Choroid plexus epithelial cell (primary cell): ENCODE measurements around the gene NFIX.

Experiments used
- DNase-seq: peaks from one replicate; pipeline ENCODE4 v3.0.0-alpha.2; 2010; ENCODE audit warnings: low read depth
- H3K4me3 ChIP-seq: 2 replicates; pipeline ENCODE4 v1.5.1; 2011; ENCODE audit warnings: low read depth, mild to moderate bottlenecking, control low read depth, low read length, moderate library complexity
- CTCF ChIP-seq: conservative IDR thresholded peaks from 2 replicates; pipeline ENCODE4 v1.5.1; 2011; ENCODE audit warnings: low read depth, mild to moderate bottlenecking, control low read depth, inconsistent platforms, low read length, moderate library complexity

NFIX gene

GRCh38 chr19:13035820-13036365 is 40.6 kb downstream of the NFIX start:
- H3K4me3 ChIP-seq, result no peak overlapping the region
- TF ChIP-seq CTCF, result no peak
- DNase-seq, result no peak

GRCh38 chr19:13036366-13036976 is 41.2 kb downstream of the NFIX start:
- no peak overlapping the region for H3K4me3 ChIP-seq
- TF ChIP-seq CTCF, result no peak
- peak; percentile 30 for DNase-seq

GRCh38 chr19:13037161-13037560 is 41.9 kb downstream of the NFIX start:
- no peak overlapping the region for H3K4me3 ChIP-seq
- no peak for TF ChIP-seq CTCF

GRCh38 chr19:13037731-13038130 is 42.5 kb downstream of the NFIX start:
- H3K4me3 ChIP-seq, result no peak overlapping the region
- no peak for DNase-seq
- TF ChIP-seq CTCF, result no peak

More at GRCh38 chr19:13037161-13037560, 41.9 kb downstream of the NFIX start:
- peak; percentile 86 for DNase-seq

GRCh38 chr19:13038306-13039210 is 43.3 kb downstream of the NFIX start:
- DNase-seq, result no peak
- no peak overlapping the region for H3K4me3 ChIP-seq
- no peak for TF ChIP-seq CTCF

- no peak overlapping the region for H3K4me3 ChIP-seq
- no peak for TF ChIP-seq CTCF
- no peak for DNase-seq
Measured at GRCh38 chr19:13039211-13039789, 44.0 kb downstream of the NFIX start.
